NCI-H460 (cell line): ENCODE data around the gene RCAN1. TPM values are rescaled to one million over a fixed set of nuclear protein-coding genes. Genes with fewer than 3 reads are reported as not detected.
"Not testable (repeated sequence)": the region's sequence is repeated elsewhere in the genome, so short reads cannot be mapped to it uniquely, and the experiment has no call there.

Experiments
- DNase-seq: peaks from one replicate; pipeline ENCODE4 v3.0.0-alpha.2; 2016; ENCODE audit warnings: low read depth; ENCODE audit errors: extremely low read depth
- total RNA-seq: library from RNA; depleted of rRNA; stranded (reverse); fragments of >200 nt; shearing (Covaris generic); gene quantifications from 2 replicates; pipeline ENCODE4 v1.2.3, GENCODE V29; 2014; rRNA removed

RCAN1 gene
- total RNA-seq, 1 experiment from 2014 or later = 11.2 TPM

DNA sequence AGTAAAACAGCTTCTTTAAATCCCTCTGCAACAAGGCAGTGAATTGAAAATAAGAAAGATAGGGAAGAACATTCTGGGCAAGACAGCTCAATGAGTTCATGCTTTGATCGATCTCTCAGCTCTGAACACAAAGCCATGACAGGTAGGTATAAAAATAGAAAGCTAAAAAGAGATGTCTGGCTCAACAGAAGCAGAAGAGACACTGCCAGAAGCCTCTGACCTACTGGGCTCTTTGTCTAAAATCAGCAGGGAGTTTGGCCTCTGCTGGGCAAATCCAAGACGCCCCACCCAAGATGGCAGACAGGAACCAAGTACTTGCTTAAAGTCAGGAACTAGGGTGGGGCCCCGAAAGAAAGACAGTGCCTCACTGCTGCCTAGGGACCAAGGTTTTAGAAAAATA lies 147.6 kb downstream of the RCAN1 start:
- not testable (repeated sequence) for DNase-seq

Other genes with a start within 250 kb of the RCAN1 start
- 21.3 and 37.1 TPM in 2 replicates for gene SMIM11, start 239.6 kb downstream of the RCAN1 start, total RNA-seq
- gene SMIM34, start 191.2 kb downstream of the RCAN1 start, total RNA-seq = not detected in 2 replicates
- gene KCNE1, start 102.9 kb downstream of the RCAN1 start, total RNA-seq = not detected in 2 replicates
- gene CLIC6, start 53.9 kb upstream of the RCAN1 start, total RNA-seq = not detected in 2 replicates